OCI-LY7 (cell line): ENCODE results near the gene CLTRN.

Experiments
- EZH2phosphoT487 ChIP-seq: fragments of 200-600 bp; sonication (generic); IDR thresholded peaks from 2 replicates; pipeline ENCODE4 v1.6.1; 2018; ENCODE audit warnings: low read depth, borderline replicate concordance, mild to moderate bottlenecking, mixed run types, antibody characterized with exemption, low read length, moderate library complexity, mixed read lengths
- TF ChIP-seq, protein P1 (sequence below): fragments of 200-600 bp; sonication (generic); conservative IDR thresholded peaks from 2 replicates; pipeline ENCODE4 v1.5.1; 2014; ENCODE audit warnings: mild to moderate bottlenecking, antibody characterized with exemption, low read length, moderate library complexity, mixed read lengths

- TF ChIP-seq, protein P1, sequence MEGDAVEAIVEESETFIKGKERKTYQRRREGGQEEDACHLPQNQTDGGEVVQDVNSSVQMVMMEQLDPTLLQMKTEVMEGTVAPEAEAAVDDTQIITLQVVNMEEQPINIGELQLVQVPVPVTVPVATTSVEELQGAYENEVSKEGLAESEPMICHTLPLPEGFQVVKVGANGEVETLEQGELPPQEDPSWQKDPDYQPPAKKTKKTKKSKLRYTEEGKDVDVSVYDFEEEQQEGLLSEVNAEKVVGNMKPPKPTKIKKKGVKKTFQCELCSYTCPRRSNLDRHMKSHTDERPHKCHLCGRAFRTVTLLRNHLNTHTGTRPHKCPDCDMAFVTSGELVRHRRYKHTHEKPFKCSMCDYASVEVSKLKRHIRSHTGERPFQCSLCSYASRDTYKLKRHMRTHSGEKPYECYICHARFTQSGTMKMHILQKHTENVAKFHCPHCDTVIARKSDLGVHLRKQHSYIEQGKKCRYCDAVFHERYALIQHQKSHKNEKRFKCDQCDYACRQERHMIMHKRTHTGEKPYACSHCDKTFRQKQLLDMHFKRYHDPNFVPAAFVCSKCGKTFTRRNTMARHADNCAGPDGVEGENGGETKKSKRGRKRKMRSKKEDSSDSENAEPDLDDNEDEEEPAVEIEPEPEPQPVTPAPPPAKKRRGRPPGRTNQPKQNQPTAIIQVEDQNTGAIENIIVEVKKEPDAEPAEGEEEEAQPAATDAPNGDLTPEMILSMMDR = no peak
- TF ChIP-seq EZH2phosphoT487 = no peak
Observed at GRCh38 chrX:15674841-15675489, 10.4 kb upstream of the CLTRN start.
